ENCODE data around the gene SH3PXD2A.

SH3PXD2A gene

GRCh38 chr10:103892181-103892580 lies 36.8 kb upstream of the SH3PXD2A start:
- no peaks in the 10 kb centered on the region for H3K79me2 ChIP-seq (ENCODE audit: insufficient read depth, low read depth)
- H3K4me1 ChIP-seq (ENCODE audit: low read depth, poor library complexity, severe bottlenecking), result peaks cover 25% of the 10 kb centered on the region
- H3K4me2 ChIP-seq, result no peak overlapping the region
- TF ChIP-seq, protein P1, sequence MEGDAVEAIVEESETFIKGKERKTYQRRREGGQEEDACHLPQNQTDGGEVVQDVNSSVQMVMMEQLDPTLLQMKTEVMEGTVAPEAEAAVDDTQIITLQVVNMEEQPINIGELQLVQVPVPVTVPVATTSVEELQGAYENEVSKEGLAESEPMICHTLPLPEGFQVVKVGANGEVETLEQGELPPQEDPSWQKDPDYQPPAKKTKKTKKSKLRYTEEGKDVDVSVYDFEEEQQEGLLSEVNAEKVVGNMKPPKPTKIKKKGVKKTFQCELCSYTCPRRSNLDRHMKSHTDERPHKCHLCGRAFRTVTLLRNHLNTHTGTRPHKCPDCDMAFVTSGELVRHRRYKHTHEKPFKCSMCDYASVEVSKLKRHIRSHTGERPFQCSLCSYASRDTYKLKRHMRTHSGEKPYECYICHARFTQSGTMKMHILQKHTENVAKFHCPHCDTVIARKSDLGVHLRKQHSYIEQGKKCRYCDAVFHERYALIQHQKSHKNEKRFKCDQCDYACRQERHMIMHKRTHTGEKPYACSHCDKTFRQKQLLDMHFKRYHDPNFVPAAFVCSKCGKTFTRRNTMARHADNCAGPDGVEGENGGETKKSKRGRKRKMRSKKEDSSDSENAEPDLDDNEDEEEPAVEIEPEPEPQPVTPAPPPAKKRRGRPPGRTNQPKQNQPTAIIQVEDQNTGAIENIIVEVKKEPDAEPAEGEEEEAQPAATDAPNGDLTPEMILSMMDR (conservative IDR thresholded peaks at IDR 0.05; ENCODE audit: low read depth, low read length), result no peak
- H3K4me3 ChIP-seq (IDR thresholded peaks at IDR 0.05; ENCODE audit: insufficient read depth, low read depth, low read length), result no peak overlapping the region
- no peaks in the 10 kb centered on the region for H3K36me3 ChIP-seq (ENCODE audit: insufficient read depth)
- no peaks in the 10 kb centered on the region for H3K27me3 ChIP-seq (ENCODE audit: insufficient read depth, low read depth)
- no peaks in the 10 kb centered on the region for H4K20me1 ChIP-seq (ENCODE audit: insufficient read depth)
- H3K9ac ChIP-seq, result no peak overlapping the region
- H2AFZ ChIP-seq (ENCODE audit: low read depth), result no peak overlapping the region
- H3K27ac ChIP-seq, result no peak overlapping the region

DNA sequence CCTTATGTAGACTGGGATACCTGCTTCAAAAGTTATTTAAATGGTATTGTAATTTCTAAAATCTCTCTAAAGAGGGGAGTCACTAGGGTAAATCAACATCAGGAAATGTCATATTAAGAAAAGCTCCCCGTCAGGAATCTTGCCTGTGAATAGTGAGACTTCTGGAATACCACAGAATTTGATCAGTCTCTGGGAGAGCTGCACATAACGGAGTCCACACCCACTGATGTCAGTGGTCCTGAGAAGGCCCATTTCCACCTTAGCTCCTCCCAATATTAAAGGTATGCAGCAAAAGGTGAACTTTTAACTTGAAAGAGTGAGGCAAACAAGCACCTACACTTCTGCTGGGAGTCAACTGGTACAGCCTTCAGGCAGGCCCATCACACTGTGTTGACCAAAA lies 35.3 kb upstream of the SH3PXD2A start:
- Histone ChIP-seq H3K4me1 (ENCODE audit: low read depth, poor library complexity, severe bottlenecking) (peaks cover 25% of the 10 kb centered on the region), H3K27me3 (ENCODE audit: insufficient read depth, low read depth) (no peaks in the 10 kb centered on the region), H3K4me3 (IDR thresholded peaks at IDR 0.05; ENCODE audit: insufficient read depth, low read depth, low read length) (no peak overlapping the region), H3K9ac (no peak overlapping the region), H4K20me1 (ENCODE audit: insufficient read depth) (no peaks in the 10 kb centered on the region), H3K79me2 (ENCODE audit: insufficient read depth, low read depth) (no peaks in the 10 kb centered on the region), H3K4me2 (no peak overlapping the region), H2AFZ (ENCODE audit: low read depth) (no peak overlapping the region), H3K36me3 (ENCODE audit: insufficient read depth) (no peaks in the 10 kb centered on the region), H3K27ac (no peak overlapping the region)
- TF ChIP-seq, protein P1 (conservative IDR thresholded peaks at IDR 0.05; ENCODE audit: low read depth, low read length), result no peak

GRCh38 chr10:103890194-103890658 lies 34.9 kb upstream of the SH3PXD2A start:
- TF ChIP-seq, protein P1 (conservative IDR thresholded peaks at IDR 0.05; ENCODE audit: low read depth, low read length), result no peak
- no peaks in the 10 kb centered on the region for H3K79me2 ChIP-seq (ENCODE audit: insufficient read depth, low read depth)
- peaks cover 20% of the 10 kb centered on the region for H3K4me1 ChIP-seq (ENCODE audit: low read depth, poor library complexity, severe bottlenecking)
- no peaks in the 10 kb centered on the region for H3K36me3 ChIP-seq (ENCODE audit: insufficient read depth)
- H3K4me3 ChIP-seq (IDR thresholded peaks at IDR 0.05; ENCODE audit: insufficient read depth, low read depth, low read length), result no peak overlapping the region
- H4K20me1 ChIP-seq (ENCODE audit: insufficient read depth), result no peaks in the 10 kb centered on the region
- H3K4me2 ChIP-seq, result no peak overlapping the region
- H3K27ac ChIP-seq, result no peak overlapping the region
- H3K27me3 ChIP-seq (ENCODE audit: insufficient read depth, low read depth), result no peaks in the 10 kb centered on the region
- H2AFZ ChIP-seq (ENCODE audit: low read depth), result no peak overlapping the region
- no peak overlapping the region for H3K9ac ChIP-seq

DNA sequence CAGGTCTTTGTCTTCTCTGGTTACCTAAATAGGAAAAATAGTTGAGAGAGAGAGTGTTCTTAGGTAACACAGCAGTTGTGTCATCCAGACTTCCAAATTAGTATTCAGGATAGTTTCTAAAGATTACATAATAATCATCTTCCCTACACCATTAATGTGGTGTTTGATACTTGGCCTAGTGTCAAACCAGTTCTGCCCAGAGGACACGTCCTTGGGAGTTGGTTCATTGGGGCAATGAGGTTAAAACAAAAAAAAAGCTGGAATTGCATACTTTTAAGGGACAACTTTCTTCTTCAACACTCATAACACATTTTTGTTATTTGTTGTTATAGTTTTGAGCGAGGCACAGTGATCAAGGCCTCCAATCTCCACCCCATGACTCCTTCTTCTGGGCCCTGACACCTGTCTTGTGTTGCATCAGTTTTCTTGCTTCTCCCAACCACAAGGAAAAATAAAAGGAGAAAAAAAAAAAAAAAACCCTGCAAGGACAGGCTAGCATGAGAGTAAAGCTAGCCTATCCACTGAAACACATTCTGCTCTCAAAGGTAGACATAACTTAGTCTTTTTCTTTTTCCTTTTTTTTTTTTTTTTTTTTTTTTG lies 33.8 kb upstream of the SH3PXD2A start:
- Histone ChIP-seq H3K9ac (no peak overlapping the region), H3K4me1 (ENCODE audit: low read depth, poor library complexity, severe bottlenecking) (peaks cover 10% of the 10 kb centered on the region), H2AFZ (ENCODE audit: low read depth) (no peak overlapping the region), H3K4me3 (IDR thresholded peaks at IDR 0.05; ENCODE audit: insufficient read depth, low read depth, low read length) (no peak overlapping the region), H3K27me3 (ENCODE audit: insufficient read depth, low read depth) (no peaks in the 10 kb centered on the region), H3K4me2 (no peak overlapping the region), H3K36me3 (ENCODE audit: insufficient read depth) (no peaks in the 10 kb centered on the region), H3K27ac (no peak overlapping the region), H3K79me2 (ENCODE audit: insufficient read depth, low read depth) (no peaks in the 10 kb centered on the region), H4K20me1 (ENCODE audit: insufficient read depth) (no peaks in the 10 kb centered on the region)
- TF ChIP-seq, protein P1 (conservative IDR thresholded peaks at IDR 0.05; ENCODE audit: low read depth, low read length), result no peak

Measured in KMS-11 (cell line).